ENCODE results near the gene BIRC7.

Gene BIRC7

GRCh38 chr20:63281742-63282665 is 46.3 kb downstream of the BIRC7 start:
- no peak for DNase-seq (ENCODE audit: low read depth)

- no peak for DNase-seq (ENCODE audit: low read depth)
These were observed 47.2 kb downstream of the BIRC7 start for GRCh38 chr20:63282946-63283345.

- no peak for DNase-seq (ENCODE audit: low read depth)
These were observed 47.8 kb downstream of the BIRC7 start for GRCh38 chr20:63283397-63284082.

- DNase-seq (ENCODE audit: low read depth), result no peak
These were observed 48.4 kb downstream of the BIRC7 start for GRCh38 chr20:63284083-63284440.

DNA sequence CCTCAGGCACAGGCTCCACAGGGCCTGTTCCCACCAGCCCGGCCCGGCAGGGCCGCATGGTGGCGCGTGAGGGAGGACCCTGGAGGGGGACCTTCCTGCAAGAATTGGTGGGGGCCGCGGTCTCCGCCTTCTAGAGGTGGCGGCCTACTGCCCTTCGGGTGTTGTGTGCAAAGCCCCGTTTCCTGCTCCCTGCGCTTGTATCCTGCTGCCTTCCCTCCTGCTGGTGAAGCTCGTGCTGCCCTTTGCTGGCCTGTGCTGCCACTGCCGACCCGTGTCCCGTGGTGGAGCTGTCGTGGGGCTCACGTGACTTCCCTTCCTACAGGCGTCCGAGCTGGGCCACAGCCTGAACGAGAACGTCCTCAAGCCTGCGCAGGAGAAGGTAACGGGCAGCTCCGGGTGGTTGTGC is 48.8 kb downstream of the BIRC7 start:
- DNase-seq (ENCODE audit: low read depth), result no peak

DNA sequence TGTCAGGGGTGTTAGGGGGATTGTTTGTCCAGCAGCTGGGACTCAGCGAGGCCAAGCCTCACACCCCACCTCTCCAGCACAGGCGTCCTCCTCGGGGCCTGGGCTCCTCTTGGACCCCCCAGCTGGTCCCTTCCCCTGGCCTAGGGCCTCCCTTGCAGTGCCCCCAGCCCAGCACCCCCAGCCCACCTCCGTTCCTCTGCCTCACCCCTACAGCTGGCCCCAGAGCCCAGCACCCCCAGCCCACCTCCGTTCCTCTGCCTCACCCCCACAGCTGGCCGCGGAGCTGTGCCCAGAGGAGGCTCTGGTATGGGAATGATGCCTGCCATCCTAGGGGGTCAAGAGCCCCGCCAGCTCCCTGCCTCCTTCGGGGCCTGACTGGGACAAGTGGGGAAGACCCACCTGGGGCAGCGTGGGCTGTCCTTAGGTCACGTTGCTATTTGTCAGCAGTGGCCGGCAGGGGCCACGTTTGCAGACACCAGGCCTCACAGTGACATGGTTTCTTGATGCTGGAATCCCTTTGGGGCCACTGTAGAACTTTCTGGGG is 49.3 kb downstream of the BIRC7 start:
- no peak for DNase-seq (ENCODE audit: low read depth)

DNA sequence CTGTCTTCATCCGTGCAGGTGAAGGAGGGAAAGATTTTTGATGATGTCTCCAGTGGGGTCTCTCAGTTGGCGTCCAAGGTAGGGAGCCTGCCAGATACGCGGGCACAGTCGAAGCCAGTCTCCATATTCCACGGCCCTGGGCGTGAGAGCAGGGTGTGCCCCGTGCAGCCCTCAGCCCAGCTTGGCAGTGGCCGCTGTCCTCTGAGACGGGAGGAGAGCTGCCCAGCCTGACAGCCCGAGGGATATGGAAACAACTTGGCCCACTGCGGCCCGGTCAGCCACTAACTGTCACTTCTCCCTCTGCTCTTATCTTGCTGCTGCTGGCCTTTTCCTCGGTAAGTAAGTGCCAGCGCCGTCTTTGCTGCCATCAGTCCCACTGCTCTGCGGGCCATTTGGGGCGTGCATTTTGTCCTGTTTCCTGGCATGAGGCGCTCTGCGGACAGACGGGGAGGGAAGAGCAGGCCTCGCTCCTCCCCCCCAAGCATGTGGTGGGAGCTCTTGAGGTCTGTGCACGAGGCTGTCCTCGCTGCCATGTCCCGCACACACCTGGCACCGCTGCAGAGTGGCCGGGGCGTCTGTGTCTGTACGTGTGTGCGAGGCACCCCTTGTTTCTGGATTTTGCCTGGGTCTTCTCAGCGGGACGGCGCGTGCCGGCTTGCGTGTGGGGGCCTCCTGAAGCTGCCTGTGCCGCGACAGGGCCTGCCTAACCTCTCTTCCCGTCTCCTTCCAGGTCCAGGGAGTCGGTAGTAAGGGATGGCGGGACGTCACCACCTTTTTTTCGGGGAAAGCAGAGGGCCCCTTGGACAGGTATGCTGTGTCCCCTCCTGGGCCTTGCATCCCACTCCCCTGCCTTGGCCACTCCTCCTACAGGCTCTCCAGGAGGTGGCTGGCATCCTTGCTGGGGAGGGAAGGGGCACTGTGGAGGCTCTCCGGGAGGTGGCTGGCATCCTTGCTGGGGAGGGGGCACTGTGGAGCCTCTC is 50.2 kb downstream of the BIRC7 start:
- DNase-seq (ENCODE audit: low read depth), result no peak

- DNase-seq (ENCODE audit: low read depth), result no peak
These were observed 51.3 kb downstream of the BIRC7 start for GRCh38 chr20:63286781-63287696.

DNA sequence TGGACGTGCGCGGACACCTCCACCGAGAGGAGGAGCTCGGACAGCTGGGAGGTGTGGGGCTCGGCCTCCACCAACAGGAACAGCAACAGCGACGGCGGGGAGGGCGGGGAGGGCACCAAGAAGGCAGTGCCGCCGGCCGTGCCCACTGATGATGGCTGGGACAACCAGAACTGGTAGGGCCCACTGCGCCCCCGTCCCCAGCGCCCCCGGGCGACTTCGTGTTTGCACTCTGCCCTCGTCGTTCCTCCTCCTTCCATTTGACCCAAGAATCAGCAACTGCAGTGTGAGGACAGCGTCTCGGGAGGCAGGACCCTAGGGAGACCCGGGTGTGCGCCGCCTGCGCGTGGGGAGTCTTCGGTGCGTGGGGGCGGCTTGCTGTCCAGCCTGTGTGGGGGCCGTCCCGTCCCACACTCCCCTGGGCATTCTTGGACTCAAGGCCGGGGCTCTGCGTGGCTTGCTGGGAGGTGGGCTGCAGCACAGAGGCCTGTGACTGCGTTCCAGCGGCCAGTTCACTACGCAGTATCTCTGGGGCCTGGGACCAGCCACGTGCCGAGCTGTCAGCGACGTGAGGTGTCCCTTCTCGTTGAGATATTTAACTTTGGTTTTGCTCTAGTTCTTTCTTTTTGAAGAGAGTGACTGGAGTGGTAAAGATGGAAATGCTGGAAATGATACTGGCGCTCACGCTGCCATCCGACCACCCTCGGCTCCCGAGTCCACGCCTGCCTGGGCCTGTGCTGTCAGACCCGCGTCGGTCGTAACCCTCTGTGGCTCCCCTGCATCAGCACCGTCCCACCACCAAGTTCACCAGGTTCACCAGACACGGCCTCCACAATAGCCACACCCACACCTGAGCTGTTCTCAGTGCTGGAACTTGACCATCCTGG is 52.2 kb downstream of the BIRC7 start:
- DNase-seq (ENCODE audit: low read depth), result no peak

GRCh38 chr20:63288581-63289251 is 53.0 kb downstream of the BIRC7 start:
- DNase-seq (ENCODE audit: low read depth), result no peak

DNA sequence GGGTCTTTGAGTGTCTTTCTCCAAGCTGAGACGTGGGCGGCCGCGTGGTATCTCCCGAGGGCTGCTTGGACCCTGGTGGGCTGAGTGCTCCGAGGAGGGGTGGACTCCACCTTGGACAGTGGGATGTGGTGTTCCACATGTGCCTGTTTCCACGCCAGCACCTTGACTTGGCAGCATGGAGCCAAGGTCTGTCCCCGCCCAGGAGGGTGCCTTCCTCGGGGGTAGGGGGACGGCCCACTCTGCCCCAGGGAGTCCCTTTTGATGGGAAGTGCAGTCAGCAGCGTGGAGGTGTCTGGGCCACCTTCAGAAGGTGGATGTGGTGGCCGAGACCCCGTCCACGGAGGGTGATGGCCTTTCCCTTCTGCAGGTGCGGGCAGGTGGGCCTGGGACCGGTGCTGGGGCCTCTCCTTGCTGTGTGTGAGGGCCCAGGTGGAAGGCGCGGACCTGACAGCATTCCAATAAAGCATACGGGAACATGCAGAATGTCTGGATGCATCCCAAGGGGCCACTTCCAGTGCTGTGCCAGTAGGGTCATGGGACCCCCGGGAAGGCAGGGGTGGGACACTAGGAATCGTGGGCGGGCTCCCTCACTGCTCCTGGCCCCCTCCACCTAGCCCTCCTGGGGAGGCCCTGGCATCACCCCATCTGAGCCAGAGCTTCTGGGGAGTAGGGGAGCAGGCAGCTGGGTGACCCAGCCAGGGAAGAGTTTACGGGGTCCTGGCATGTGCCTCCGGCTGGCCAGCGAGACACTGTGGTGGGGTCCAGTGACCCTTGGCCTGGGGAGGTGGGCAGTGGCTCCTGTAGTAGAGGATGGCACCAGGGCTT is 53.8 kb downstream of the BIRC7 start:
- no peak for DNase-seq (ENCODE audit: low read depth)

Measured in HS-27A (cell line).